Occipital lobe (tissue), 2 donors: ENCODE data around the gene WNT4. TPM values are rescaled to one million over a fixed set of nuclear protein-coding genes. Genes with fewer than 3 reads are reported as not detected.
A peak's percentile ranks its signal among the peaks of the same experiment; 100 is the strongest.

Experiments used
- DNase-seq: peaks from one replicate; lab custom pipeline; 2025; lab: John Stamatoyannopoulos, UW
- total RNA-seq: library from RNA; depleted of rRNA; stranded (reverse); fragments of >200 nt; gene quantifications from one replicate; pipeline ENCODE4 v1.2.3, GENCODE V29; 2014

WNT4 gene
- total RNA-seq, 1 donor from 2014 or later, result 5.6 TPM

DNA sequence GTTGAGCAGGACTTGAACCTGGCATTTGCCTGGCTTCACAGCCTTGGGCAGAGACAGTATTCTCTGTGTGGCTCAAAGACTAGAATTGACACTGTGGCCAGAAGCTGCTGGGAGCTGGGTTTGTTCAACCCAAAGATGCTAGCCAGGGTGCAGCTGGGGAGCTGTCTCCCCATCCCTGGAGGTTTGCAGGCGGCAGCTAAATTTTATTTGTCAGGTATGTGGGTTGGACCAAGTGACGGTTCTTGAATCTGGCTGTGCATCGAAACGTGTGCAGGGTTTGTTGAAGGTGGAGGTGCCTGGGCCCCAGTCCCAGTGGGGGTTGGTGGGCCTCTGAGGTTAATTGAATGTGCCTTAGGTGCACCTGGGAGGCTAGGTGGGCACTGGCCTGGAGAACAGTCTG lies 11.8 kb downstream of the WNT4 start:
- DNase-seq, result no peak

DNA sequence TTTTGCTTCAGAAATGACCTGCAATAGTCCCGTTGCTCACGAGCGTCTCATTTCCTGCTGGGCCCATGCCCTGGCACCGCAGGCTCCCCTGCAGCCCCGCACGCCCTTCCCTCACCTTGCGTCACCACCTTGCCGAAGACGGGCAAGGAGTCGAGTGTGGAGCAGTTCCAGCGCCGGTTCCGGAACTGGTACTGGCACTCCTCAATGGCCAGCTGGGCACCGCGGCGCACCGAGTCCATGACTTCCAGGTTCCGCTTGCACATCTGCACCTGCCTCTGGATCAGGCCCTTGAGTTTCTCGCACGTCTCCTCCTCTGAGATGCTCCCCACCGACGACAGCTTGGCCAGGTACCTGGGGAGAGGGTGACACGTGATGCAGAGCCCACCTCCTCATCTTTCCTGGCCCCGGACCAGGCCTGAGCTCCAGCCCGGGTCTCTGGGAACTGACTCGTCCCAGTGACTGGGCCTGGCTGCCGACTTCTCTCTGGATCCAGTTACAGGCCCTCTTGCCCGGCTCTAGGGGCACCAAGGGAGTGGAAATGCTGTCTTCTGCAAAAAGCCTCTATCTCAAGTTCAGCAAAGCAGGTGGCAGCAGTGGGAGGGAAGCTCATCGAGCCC lies 13.3 kb downstream of the WNT4 start:
- DNase-seq, result no peak

DNA sequence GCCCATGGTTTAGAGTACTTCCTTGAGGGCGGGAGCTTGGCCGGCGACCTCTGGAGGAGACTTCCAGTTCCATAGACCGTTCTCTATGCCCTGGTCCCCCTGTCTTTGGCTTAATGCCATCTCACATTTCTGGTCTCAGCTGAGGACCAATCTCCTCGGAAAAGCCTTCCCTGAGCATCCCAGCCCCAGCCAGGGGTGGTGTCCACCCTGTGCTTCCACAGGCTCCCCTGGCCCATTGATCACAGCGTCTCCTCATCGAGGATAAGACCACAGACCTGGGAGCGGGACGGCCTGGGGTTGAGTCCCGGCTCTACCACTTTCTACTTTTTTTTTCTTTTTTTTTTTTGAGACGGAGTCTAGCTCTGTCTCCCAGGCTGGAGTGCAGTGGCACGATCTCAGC lies 14.5 kb downstream of the WNT4 start:
- no peak for DNase-seq

DNA sequence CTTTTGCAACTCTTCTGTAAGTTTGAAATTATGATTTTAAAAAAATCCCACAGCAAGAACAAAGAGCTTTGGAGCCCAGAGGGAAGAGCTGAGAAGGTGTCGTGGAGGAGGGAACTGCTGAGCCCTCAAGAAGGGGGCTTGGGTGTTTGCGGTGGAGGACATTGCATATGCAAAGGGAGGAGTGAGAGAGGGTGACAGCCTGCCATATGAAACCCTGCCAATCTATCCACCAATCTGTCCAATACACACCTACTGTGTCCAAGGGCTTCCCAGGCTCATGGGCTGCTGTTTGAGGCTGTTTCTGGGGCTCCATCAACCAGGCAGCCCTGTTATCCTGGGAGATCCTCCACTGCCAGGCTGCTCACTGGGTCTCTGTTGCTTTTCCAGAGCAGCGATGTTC lies 15.2 kb downstream of the WNT4 start:
- no peak for DNase-seq

DNA sequence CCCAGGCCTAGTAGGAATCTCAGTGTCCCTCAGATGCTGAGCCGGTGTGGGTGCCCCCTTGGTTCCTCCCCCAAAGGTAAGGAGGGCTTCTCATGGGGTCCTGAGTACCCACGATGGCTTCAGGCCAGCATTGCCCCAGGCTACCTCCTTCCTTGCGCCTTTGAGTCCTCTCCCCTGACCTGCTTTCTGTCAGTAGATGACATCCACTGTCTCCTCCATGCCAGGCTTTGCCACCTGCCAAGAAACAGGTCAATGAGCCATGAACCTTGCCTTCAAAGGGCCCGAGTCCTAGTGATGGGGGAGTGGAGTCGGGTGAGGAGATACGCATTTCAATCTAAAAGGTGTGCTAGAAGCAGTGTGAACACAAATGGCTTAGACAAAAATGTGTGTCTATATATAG lies 15.6 kb downstream of the WNT4 start:
- no peak for DNase-seq

DNA sequence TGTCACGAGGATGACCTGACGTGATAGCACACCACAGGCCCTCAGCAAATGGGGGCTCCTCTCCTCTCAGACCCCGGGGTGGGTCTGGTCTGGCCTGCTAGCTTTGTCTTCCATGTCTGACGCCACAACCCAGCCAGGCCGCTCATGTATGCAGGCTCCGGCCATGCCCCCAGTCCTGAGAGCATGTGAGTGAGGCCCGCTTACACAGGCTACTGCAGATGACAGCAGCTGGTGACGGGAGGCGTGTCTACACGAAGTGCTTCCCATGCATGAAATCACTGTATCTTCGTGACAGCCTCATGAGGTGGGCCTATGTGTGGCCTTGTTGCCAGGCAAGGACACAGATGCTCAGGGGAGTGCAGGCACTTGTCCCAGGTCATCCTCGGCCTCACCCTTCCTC lies 16.4 kb downstream of the WNT4 start:
- DNase-seq, result no peak

DNA sequence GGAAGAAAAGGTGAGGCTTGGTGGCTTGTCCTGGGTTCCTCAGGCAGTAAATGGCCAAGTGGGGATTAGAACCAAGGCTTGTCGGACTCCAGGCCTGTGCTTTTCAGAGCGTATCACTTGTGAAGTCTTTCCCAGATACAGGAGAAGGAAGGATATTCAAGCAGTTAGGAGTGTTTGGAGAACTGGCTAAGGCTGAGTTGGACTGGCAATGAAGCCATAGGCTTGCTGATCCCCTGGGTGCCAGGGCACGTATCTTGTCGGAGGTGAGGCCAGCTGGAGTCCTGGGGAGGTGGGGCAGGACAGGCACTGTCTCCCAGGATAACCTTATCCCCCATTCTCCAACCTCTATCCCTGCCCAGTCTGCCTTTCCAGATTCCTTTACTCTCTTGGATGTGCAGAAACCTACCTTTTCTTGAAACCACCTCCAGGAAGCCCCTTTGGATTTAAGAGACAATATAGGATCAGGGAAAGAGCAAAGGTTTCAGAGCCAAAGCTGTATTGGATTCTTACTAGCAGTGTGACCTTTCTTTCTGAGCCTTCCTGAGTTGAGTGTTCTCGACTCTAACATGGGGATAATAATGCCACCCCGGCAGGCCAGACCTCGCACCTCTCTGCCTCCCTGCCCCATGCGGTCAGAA lies 18.2 kb downstream of the WNT4 start:
- DNase-seq, result no peak

DNA sequence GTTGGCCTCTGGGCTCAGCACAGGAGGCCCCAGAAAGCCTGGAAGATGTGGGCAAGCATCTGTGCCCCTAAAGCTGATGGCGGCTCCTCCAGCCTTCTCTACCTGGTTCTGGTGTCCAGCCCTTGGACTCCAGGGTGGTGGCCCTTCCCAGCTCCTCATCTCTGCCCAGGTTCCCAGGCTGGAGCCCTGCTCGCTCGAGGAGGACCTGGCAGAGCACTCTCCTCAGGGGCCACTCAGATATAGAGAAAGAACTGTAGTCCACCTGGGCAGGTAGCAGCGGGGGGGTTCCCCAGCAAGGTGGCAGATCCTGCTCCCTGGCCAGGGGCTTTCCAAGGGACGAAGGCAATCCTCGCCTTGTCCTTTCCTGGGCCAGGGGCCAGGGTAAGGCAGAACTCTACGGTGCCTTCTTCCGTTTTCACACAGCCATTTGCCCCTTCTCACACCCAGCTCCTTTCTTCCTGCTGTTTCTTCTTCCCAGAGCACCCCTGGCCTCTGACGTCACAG lies 18.9 kb downstream of the WNT4 start:
- no peak for DNase-seq

DNA sequence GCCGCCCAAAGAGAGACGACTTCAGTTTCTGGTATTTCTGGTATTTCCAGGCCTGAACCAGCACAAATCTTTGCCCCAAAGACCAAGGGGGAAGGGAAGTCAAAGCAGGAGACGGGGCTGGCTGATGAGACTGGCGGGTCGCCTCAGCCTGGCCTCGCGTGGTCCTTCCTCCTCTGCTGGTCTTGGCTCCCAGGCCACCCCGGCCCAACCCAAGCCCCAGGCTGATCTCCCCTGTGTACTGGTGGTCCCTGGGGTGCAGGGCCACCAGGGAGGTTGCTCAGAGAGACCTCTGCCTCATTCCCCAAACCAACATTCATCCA lies 19.9 kb downstream of the WNT4 start:
- DNase-seq, result no peak

DNA sequence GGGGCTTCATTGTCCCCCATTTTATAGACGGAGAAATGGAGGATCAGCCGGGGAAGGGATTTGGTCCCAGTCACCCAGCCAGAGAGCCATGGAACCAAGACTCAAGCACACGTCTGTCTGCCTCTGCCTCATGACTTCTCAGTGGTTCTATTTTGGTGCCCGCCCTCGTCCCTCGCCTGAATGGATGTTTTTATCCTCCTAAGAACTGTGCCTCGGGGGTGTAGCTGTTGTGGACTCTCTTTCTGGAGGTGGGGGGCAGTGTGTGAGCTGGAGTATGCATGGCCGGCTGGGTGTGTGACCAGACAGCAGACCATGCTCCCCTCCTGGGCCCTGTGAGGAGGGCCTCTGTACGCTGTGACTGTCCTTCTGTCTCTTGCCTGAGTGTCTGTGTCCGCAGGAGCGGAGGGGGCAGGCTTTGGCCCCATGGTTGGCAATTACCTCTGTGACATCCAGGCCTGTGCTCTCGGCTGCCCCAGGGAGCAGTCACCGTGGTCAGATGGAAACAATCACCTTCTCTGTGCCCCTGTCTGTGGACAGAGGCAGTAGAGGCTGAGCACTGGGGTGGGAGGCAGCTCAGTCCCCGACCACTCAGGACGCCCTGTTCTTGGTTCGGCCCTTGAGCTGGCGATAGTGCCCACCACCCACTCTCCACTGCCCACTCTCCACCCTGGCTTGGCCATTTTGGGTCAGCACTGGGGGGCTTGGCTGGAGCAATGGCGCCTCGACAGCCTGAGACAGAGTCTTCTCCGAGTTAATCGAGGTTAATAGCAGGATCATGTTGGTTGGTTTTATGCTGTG lies 20.4 kb downstream of the WNT4 start:
- peak; percentile 39 for DNase-seq

DNA sequence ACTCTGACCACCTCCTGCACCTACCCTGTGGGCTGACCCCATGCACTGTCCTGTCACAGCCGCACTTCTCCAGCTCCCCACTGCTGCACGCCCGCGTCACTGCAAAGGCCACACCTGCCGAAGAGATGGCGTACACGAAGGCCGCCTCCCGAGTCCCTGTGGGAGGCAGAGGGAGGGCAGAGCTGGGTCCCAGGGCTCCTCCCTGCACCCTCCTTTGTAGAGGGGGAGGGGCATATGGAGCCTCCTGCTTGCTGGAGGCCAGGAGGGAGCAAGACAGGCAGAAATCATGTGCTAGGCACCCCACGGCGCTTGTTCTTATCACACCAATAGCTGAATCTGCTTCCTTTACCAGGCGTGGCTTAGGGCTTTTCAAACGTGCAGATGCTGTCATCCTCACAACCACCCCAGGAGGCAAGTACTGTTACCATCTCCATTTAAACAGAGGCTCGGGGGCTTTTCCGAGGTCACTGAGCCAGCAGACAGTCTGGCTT lies 21.4 kb downstream of the WNT4 start:
- no peak for DNase-seq

DNA sequence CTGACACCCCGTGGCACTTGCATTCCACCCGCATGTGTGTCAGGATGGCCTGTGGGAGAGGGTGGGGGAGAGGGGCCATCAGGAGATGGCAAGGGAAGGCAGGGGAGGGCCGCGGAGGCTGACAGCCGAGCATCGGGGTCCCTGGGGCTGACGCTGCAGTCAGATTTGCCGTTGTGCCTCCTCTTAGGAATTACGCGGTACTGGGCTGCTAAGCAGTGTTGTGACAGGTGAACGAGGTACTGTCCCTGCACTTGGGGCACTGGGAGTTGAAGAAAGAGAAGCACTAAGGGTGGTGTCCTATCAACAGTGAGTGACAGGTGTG lies 22.5 kb downstream of the WNT4 start:
- DNase-seq, result no peak

DNA sequence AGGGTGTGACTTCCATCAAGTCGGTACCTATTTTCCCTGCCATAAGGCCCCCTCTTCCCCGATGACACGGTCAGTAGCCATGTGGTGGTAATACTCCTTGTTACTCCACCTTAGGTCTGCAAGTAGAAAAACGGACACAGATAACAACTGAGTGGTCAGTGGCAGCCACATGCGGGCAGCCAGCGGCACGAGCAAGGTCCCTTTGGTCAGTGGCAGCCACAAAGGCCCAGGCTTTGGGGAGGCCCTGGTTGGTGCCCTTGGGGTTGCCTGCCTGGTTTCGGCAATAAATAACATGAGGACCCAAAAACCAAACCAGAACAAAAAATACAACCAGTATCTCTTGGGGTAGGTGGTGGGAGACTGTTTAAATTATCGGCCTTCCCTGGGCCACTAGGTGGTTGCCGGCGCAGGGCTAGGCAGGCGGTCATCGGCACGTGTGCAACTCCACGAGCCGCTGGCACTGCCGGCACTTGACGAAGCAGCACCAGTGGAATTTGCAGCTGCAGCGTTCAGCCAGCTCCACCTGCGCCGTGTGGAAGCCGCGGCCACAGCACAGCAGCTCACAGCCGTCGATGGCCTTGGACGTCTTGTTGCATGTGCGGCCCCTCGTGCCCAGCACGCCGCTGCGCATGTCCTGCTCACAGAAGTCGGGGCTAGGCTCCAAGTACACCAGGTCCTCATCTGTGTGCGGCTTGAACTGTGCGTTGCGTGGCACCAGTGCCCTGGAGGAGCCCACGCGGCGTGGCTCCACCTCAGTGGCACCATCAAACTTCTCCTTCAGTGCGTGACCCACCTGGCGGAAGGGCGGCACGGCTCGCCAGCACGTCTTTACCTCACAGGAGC lies 23.1 kb downstream of the WNT4 start:
- no peak for DNase-seq

DNA sequence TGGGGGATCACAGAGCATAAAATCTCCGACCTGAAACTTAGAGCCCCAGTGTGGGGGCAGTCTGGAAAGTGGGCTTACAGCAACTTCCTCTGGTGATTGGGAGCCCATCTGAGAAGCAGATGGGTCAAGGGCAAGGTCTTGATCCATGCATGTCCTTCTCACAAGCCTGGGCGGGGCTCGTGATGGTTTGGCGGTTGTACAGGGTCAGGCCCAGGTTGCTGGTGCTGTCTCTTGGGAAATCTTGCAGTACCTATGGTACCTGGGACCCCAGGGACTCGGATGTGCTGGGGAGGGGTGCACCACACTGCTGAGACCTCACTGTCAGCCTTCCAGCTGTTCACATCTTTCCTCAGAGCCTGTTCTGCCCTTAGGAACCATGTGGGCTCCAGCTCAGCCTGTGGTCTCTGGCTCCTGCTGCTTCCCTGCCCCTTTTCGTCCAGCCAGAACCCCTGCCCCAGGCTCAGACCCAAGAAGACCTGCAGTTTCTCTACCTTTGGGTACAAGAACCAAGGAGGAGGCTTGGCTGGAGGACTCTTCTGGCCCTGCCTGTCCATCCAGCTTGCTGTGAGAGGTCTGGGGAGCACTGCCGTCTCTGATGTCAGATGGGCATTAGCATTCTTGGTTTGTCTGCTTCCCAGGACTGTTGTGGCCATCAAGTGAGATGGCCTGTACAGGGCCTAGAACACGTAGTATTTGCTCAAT lies 24.5 kb downstream of the WNT4 start:
- DNase-seq, result no peak

DNA sequence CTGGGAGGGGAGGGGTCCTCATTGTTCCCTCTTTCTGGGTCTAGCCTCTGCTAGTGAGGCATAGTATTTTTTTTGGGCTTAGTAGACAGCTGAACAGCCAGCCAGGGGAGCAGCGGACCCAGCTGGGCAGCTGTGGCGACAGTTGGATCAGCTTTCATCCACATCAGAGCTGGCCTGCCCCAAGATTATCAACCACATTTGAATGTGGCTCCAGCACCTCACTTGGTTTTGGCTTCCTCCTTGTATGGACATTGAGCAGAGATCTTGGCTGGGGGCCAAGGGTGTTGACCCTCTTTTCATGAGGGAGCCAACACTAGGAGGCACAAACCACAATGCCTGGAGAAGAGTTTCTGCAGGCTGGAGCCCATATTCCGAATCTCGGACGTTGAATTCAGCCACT lies 25.0 kb downstream of the WNT4 start:
- no peak for DNase-seq

DNA sequence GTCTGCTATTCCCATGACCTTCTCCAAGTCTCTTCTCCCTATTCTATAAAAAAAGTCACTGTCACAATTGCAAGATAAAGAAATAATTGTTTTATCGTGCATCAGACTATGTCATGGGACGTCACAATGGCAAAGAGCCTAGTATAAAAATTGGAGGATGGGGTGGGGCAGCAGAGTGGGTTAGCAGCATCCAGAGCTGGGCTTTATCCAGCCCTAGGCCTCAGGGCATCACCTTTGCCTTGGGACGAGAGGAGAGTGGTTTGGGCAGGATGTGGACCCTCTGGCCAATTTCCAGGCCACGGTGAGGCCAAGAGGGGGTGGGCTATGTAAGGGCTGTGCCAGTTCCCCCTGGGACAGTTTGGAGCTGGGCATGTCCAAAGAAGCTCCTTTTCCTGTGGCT lies 25.7 kb downstream of the WNT4 start:
- DNase-seq, result no peak

DNA sequence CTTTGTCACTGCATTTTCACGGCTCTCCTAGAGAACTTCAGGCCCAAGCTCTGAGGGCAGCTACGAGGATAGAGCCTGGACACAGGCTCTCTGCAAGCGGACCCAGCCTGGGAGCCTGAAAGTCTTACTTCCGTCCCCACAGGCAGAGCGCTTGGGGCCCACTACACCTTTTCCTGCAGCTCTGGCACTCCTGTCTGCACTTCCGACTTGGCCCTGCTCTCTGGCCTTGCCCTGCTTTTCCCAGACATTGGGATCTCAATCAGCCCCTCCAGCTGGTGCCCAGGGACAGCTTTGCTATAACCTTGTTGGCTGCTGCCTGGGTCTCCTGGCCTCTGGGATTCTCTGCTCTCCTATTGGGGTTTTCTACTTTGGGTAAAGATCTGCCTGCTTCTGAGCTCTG lies 27.6 kb downstream of the WNT4 start:
- no peak for DNase-seq

DNA sequence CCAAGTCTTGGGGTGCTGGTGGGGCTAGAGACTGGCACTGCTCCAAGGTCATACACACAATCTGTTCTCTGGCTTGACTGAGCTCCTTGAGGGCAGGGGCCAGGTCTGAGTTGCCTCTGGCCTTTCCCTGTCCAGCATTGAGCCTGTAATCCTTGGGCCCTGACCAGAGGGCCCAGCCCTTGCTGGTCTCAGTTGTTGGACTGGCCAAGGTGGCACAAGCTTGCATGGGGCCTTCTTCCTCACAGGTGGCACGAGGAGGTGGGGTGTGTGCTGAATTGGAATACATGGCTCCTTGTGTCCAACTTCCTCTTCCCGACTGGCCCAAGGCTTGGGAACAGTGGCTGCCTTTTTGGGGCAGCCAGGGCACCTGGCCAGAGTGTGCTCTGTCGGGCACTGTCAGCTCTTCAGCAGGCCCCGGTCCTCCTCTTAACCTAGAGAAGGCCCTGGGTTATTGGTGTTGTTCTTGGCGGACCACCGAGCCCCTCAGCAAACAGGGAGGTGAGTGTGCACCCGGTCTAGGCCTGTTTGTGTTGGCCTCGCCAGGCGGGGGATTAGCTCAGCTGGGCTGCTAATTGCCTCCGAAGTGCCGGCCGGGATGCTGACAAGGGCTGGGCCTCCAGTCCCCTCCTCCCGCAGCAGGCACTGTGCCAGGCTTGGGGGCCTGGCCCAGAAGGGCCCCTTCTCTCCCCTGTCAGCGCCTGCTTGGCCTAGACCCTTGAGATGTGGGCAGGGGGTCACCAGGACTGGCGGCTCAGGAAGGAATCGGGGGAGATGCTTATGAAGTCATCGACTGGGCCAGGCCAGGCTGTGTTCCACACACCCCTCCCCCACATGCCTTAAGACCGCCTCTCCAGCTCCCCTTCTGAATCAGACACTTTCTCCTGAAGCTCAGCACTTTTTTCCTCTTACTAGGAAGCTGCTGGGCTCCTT lies 28.5 kb downstream of the WNT4 start:
- DNase-seq, result no peak

DNA sequence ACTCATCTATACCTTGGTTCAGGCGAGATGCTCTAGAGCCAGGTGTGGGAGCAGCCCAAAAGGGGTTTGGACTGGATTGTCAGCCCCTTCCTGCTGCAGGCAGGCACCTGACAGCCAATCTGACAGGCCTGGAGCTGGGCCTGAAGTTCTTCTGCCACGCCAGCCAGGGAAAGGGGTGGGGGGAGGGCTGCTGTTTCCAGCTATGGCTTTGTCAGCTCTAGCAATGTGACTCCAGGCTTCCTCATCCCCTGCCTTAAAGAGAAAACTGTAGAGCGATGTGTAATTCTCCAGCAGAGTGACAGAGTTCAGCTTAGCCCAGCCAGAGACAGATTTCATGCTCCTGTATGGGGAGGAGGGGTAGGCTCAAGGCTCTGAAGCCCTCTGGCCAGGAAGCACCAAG lies 30.3 kb downstream of the WNT4 start:
- DNase-seq, result no peak

DNA sequence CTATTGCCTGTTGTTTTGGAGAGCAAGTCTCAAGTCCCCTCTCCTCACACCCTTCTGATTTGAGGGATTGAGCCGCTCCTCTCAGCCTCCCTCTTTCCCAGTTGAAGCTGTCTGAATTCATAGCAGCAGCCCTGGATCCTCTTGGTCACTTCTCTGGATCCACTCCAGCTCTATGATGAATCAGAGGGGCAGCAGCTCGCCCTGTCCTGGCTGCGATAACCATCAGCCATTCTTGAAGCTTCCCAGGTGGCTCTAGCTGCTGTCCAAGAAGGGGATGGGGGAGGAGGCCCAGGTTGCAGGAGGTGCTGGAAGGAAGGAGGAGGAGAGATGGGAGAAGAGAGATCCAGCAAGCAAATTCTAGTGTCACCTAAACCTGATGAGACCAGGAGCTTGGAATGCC lies 31.3 kb downstream of the WNT4 start:
- no peak for DNase-seq
